HepG2 (cell line): ENCODE results near the gene ITCH. TPM values are rescaled to one million over a fixed set of nuclear protein-coding genes. Genes with fewer than 3 reads are reported as not detected.
A peak's percentile ranks its signal among the peaks of the same experiment; 100 is the strongest.

Experiments
- AKAP8 ChIP-seq: sonication (generic); formaldehyde crosslinking; IDR thresholded peaks from 2 replicates; pipeline ENCODE4 v1.5.1; 2020; ENCODE audit warnings: mild to moderate bottlenecking, missing genetic modification reagents
- ATRX ChIP-seq: sonication (generic); formaldehyde crosslinking; IDR thresholded peaks from 2 replicates; pipeline ENCODE4 v1.4.0; 2020; ENCODE audit warnings: missing genetic modification reagents, borderline replicate concordance
- EP300 ChIP-seq, 3 experiments: sonication (generic) in 1 of 3; formaldehyde crosslinking in 1 of 3; IDR thresholded peaks; 2 replicates each; pipeline versions ENCODE4 v1.5.1 to v1.6.1; 2011 to 2020; ENCODE audit warnings: low read depth in 2 of 3, low read length in 2 of 3, borderline replicate concordance in 1 of 3, improper control_type of control experiment in 1 of 3, mild to moderate bottlenecking in 1 of 3, missing genetic modification reagents in 1 of 3, moderate library complexity in 1 of 3
- HNRNPH1 ChIP-seq: fragments of 200-400 bp; formaldehyde crosslinking; optimal IDR thresholded peaks from 2 replicates; pipeline ENCODE3; 2017; ENCODE audit warnings: mild to moderate bottlenecking, low read depth, low read length
- IKZF5 ChIP-seq: IDR thresholded peaks from 2 replicates; pipeline ENCODE4 v1.6.1; 2018; ENCODE audit warnings: missing genetic modification reagents, mild to moderate bottlenecking, missing compliant biosample characterization
- MBNL3 ChIP-seq: fragments of 250-450 bp; sonication (Bioruptor Pico); conservative IDR thresholded peaks from 2 replicates; pipeline ENCODE4 v1.8.0; 2022; ENCODE audit warnings: mild to moderate bottlenecking, inconsistent platforms
- NCOA5 ChIP-seq: sonication (generic); formaldehyde crosslinking; IDR thresholded peaks from 2 replicates; pipeline ENCODE4 v1.4.0; 2020; ENCODE audit warnings: missing genetic modification reagents
- NR1H2 ChIP-seq: sonication (generic); formaldehyde crosslinking; IDR thresholded peaks from 2 replicates; pipeline ENCODE4 v1.8.1; 2022; ENCODE audit warnings: low read depth, missing genetic modification reagents, borderline replicate concordance
- RCOR2 ChIP-seq: IDR thresholded peaks from 2 replicates; pipeline ENCODE4 v1.6.1; 2016; ENCODE audit warnings: missing biosample characterization, missing genetic modification reagents
- SRY ChIP-seq: sonication (generic); formaldehyde crosslinking; IDR thresholded peaks from 2 replicates; pipeline ENCODE4 v1.8.0; 2022; ENCODE audit warnings: mild to moderate bottlenecking, missing genetic modification reagents
- TBL1XR1 ChIP-seq: fragments of 150-350 bp; IDR thresholded peaks from 2 replicates; pipeline ENCODE4 v1.6.1; 2014; ENCODE audit warnings: borderline replicate concordance, low read length; ENCODE audit not compliant: partially characterized antibody
- TEAD3 ChIP-seq: optimal IDR thresholded peaks from 2 replicates; pipeline ENCODE3; 2016; ENCODE audit warnings: borderline replicate concordance
- ZNF501 ChIP-seq: sonication (generic); formaldehyde crosslinking; IDR thresholded peaks from 2 replicates; pipeline ENCODE4 v1.5.1; 2020; ENCODE audit warnings: mild to moderate bottlenecking, moderate library complexity, missing genetic modification reagents
- ZNF547 ChIP-seq: sonication (generic); formaldehyde crosslinking; IDR thresholded peaks from 2 replicates; pipeline ENCODE4 v1.5.1; 2020; ENCODE audit warnings: mild to moderate bottlenecking, missing genetic modification reagents
- ZNF569 ChIP-seq: sonication (generic); formaldehyde crosslinking; IDR thresholded peaks from 2 replicates; pipeline ENCODE4 v1.5.0; 2020; ENCODE audit warnings: mild to moderate bottlenecking, missing genetic modification reagents, moderate library complexity, borderline replicate concordance
- ZSCAN25 ChIP-seq: sonication (generic); formaldehyde crosslinking; IDR thresholded peaks from 2 replicates; pipeline ENCODE4 v1.8.0; 2022; ENCODE audit warnings: mild to moderate bottlenecking, missing genetic modification reagents
- polyA plus RNA-seq, 8 experiments: library from polyadenylated mRNA; depleted of rRNA in 3 of 8; stranded (reverse) in 7 of 8; unstranded in 1 of 8; fragments of >200 nt; fragmentation: Illumina TruSeq in 4 of 8; extraction: Trizol in 4 of 8; gene quantifications; 2 replicates each; pipeline versions ENCODE4 v1.2.1 to v1.2.3, GENCODE V29; 2011 to 2016; ENCODE audit warnings: low read depth in 4 of 8, missing spikeins in 1 of 8, mixed read lengths in 1 of 8; ENCODE audit not compliant: insufficient read depth in 1 of 8
- total RNA-seq, 5 experiments: library from RNA; depleted of rRNA; stranded (reverse); fragments of >200 nt; fragmentation: Illumina TruSeq; extraction: Trizol; gene quantifications; 2 replicates each; pipeline ENCODE4 v1.2.3, GENCODE V29; 2016; ENCODE audit warnings: low read depth in 1 of 5
- TF ChIP-seq, protein P1 (sequence below): sonication (generic); formaldehyde crosslinking; IDR thresholded peaks from 2 replicates; pipeline ENCODE4 v1.4.0; 2020; ENCODE audit warnings: missing genetic modification reagents
- TF ChIP-seq, protein P2 (sequence below): sonication (generic); formaldehyde crosslinking; IDR thresholded peaks from 2 replicates; pipeline ENCODE4 v1.4.0; 2020; ENCODE audit warnings: missing genetic modification reagents, mild to moderate bottlenecking, borderline replicate concordance

The ITCH gene
- total and polyA plus RNA-seq, 2 of the 13 experiments (the other 11 are each of a cell fraction or from before 2014, with no cell fraction given): 20.5 to 112 TPM

GRCh38 chr20:34344238-34344637 lies 18.8 kb upstream of the ITCH start (continued):
- TF ChIP-seq ZNF547 (CRISPR knock-in tag) (0 out of 2 replicates have a peak, but pooled peaks have one; percentile 25), MBNL3 (CRISPR knock-in tag) (no peak), NR1H2 (CRISPR knock-in tag) (no peak), RCOR2 (CRISPR knock-in tag) (0 out of 2 replicates have a peak, but pooled peaks have one; percentile 12), ZNF501 (CRISPR knock-in tag) (no peak), IKZF5 (CRISPR knock-in tag) (0 out of 2 replicates have a peak, but pooled peaks have one; percentile 10), ZNF569 (CRISPR knock-in tag) (no peak), SRY (CRISPR knock-in tag) (no peak), NCOA5 (no peak), ATRX (CRISPR knock-in tag) (no peak), TBL1XR1 (no peak), TEAD3 (CRISPR knock-in tag) (peak; percentile 56), AKAP8 (CRISPR knock-in tag) (no peak), ZSCAN25 (CRISPR knock-in tag) (peak; percentile 29; the same call in 1 of the 2 replicates), HNRNPH1 (no peak), EP300 (IDR thresholded peaks at IDR 0.05; ENCODE audit: low read depth in 2 of 2, low read length in 2 of 2) (no peak), EP300 (CRISPR knock-in tag; IDR thresholded peaks at IDR 0.05; ENCODE audit: borderline replicate concordance) (no peak)
- TF ChIP-seq, protein P1, sequence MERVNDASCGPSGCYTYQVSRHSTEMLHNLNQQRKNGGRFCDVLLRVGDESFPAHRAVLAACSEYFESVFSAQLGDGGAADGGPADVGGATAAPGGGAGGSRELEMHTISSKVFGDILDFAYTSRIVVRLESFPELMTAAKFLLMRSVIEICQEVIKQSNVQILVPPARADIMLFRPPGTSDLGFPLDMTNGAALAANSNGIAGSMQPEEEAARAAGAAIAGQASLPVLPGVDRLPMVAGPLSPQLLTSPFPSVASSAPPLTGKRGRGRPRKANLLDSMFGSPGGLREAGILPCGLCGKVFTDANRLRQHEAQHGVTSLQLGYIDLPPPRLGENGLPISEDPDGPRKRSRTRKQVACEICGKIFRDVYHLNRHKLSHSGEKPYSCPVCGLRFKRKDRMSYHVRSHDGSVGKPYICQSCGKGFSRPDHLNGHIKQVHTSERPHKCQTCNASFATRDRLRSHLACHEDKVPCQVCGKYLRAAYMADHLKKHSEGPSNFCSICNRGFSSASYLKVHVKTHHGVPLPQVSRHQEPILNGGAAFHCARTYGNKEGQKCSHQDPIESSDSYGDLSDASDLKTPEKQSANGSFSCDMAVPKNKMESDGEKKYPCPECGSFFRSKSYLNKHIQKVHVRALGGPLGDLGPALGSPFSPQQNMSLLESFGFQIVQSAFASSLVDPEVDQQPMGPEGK (CRISPR knock-in tag): 0 out of 2 replicates have a peak, but pooled peaks have one; percentile 10
- TF ChIP-seq, protein P2, sequence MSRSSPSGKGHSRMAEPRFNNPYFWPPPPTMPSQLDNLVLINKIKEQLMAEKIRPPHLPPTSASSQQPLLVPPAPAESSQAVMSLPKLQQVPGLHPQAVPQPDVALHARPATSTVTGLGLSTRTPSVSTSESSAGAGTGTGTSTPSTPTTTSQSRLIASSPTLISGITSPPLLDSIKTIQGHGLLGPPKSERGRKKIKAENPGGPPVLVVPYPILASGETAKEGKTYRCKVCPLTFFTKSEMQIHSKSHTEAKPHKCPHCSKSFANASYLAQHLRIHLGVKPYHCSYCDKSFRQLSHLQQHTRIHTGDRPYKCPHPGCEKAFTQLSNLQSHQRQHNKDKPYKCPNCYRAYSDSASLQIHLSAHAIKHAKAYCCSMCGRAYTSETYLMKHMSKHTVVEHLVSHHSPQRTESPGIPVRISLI: peak; percentile 15; the same call in 1 of the 2 replicates
